Liver (tissue), 9 donors: Measurements from ENCODE around the gene SUPT4H1. TPM values are rescaled to one million over a fixed set of nuclear protein-coding genes. Genes with fewer than 3 reads are reported as not detected.

Experiments used
- DNase-seq: peaks from one replicate; pipeline ENCODE4 v3.0.0-alpha.2; 2017; ENCODE audit warnings: low spot score
- H3K27ac ChIP-seq, 2 donors: one replicate each; pipeline ENCODE4 v1.7.0; 2013; ENCODE audit warnings: inconsistent platforms in 2 of 2, low read length in 2 of 2, control low read depth in 1 of 2, low read depth in 1 of 2, mild to moderate bottlenecking in 1 of 2
- H3K27me3 ChIP-seq, 4 donors: one replicate each; pipeline versions ENCODE4 v1.6.1 to v1.7.0; 2013; ENCODE audit warnings: low read length in 3 of 4, inconsistent platforms in 1 of 4, mild to moderate bottlenecking in 1 of 4, moderate library complexity in 1 of 4; ENCODE audit not compliant: control insufficient read depth in 4 of 4, insufficient read depth in 4 of 4
- H3K36me3 ChIP-seq, 4 donors: one replicate each; pipeline versions ENCODE4 v1.6.1 to v1.7.0; 2013; ENCODE audit warnings: low read length in 3 of 4, mild to moderate bottlenecking in 3 of 4, low read depth in 1 of 4, moderate library complexity in 1 of 4; ENCODE audit not compliant: control insufficient read depth in 4 of 4, insufficient read depth in 3 of 4
- H3K4me1 ChIP-seq, 4 donors: one replicate each; pipeline versions ENCODE4 v1.6.1 to v1.7.0; 2013; ENCODE audit warnings: low read length in 3 of 4, mild to moderate bottlenecking in 3 of 4, moderate library complexity in 1 of 4; ENCODE audit not compliant: control insufficient read depth in 4 of 4, insufficient read depth in 4 of 4
- H3K4me3 ChIP-seq, 3 donors: one replicate each; pipeline versions ENCODE4 v1.6.1 to v1.7.0; 2013; ENCODE audit warnings: low read length in 3 of 3, control low read depth in 1 of 3, low read depth in 1 of 3, mild to moderate bottlenecking in 1 of 3
- H3K9ac ChIP-seq, 2 donors: one replicate each; pipeline ENCODE4 v1.7.0; 2013; ENCODE audit warnings: low read length in 2 of 2, mild to moderate bottlenecking in 2 of 2, moderate library complexity in 2 of 2, control low read depth in 1 of 2, low read depth in 1 of 2
- H3K9me3 ChIP-seq, 4 donors: one replicate each; pipeline versions ENCODE4 v1.6.1 to v1.7.0; 2013; ENCODE audit warnings: low read length in 3 of 4; ENCODE audit not compliant: control insufficient read depth in 4 of 4
- ATF3 ChIP-seq: IDR thresholded peaks from 2 replicates; pipeline ENCODE4 v1.6.1; 2016; ENCODE audit warnings: antibody characterized with exemption
- CTCF ChIP-seq: fragments of 150-350 bp; IDR thresholded peaks from 2 replicates; pipeline ENCODE4 v1.5.1; 2017; ENCODE audit warnings: improper control_type of control experiment, low read depth, low read length; ENCODE audit not compliant: missing input control
- EGR1 ChIP-seq, 2 donors: IDR thresholded peaks; 2 replicates each; pipeline ENCODE4 v1.6.1; 2016 to 2018; ENCODE audit warnings: antibody characterized with exemption in 2 of 2, low read depth in 2 of 2
- FOXA1 ChIP-seq: IDR thresholded peaks from 2 replicates; pipeline ENCODE4 v1.6.1; 2016; ENCODE audit warnings: antibody characterized with exemption
- FOXA2 ChIP-seq: IDR thresholded peaks from 2 replicates; pipeline ENCODE4 v1.6.1; 2016; ENCODE audit warnings: antibody characterized with exemption
- GABPA ChIP-seq, 2 donors: IDR thresholded peaks in 1 of 2; conservative IDR thresholded peaks in 1 of 2; 2 replicates each; pipeline ENCODE4 v1.6.1; 2016; ENCODE audit warnings: antibody characterized with exemption in 2 of 2, mild to moderate bottlenecking in 1 of 2, moderate library complexity in 1 of 2
- HNF4A ChIP-seq, 2 donors: conservative IDR thresholded peaks; 2 replicates each; pipeline ENCODE4 v1.6.1; 2016; ENCODE audit warnings: antibody characterized with exemption in 2 of 2, mild to moderate bottlenecking in 2 of 2
- HNF4G ChIP-seq: IDR thresholded peaks from 2 replicates; pipeline ENCODE4 v1.6.1; 2016; ENCODE audit warnings: antibody characterized with exemption
- JUND ChIP-seq, 2 donors: IDR thresholded peaks; 2 replicates each; pipeline ENCODE4 v1.6.1; 2016; ENCODE audit warnings: antibody characterized with exemption in 2 of 2
- MAX ChIP-seq: IDR thresholded peaks from 2 replicates; pipeline ENCODE4 v1.6.1; 2016; ENCODE audit warnings: antibody characterized with exemption
- NR2F2 ChIP-seq: IDR thresholded peaks from 2 replicates; pipeline ENCODE4 v1.6.1; 2016; ENCODE audit warnings: antibody characterized with exemption
- RAD21 ChIP-seq, 2 donors: IDR thresholded peaks; 2 replicates each; pipeline ENCODE4 v1.6.1; 2016; ENCODE audit warnings: antibody characterized with exemption in 2 of 2, mild to moderate bottlenecking in 2 of 2
- REST ChIP-seq: IDR thresholded peaks from 2 replicates; pipeline ENCODE4 v1.6.1; 2016; ENCODE audit warnings: antibody characterized with exemption, mild to moderate bottlenecking
- RXRA ChIP-seq, 2 donors: IDR thresholded peaks; 2 replicates each; pipeline ENCODE4 v1.6.1; 2017 to 2018; ENCODE audit warnings: antibody characterized with exemption in 2 of 2, mild to moderate bottlenecking in 1 of 2
- SP1 ChIP-seq: IDR thresholded peaks from 2 replicates; pipeline ENCODE4 v1.6.1; 2018; ENCODE audit warnings: antibody characterized with exemption, mild to moderate bottlenecking
- TAF1 ChIP-seq: conservative IDR thresholded peaks from 2 replicates; pipeline ENCODE4 v1.6.1; 2016; ENCODE audit warnings: antibody characterized with exemption, mild to moderate bottlenecking
- YY1 ChIP-seq: IDR thresholded peaks from 2 replicates; pipeline ENCODE4 v1.6.1; 2016; ENCODE audit warnings: antibody characterized with exemption, mild to moderate bottlenecking
- ZBTB33 ChIP-seq: IDR thresholded peaks from 2 replicates; pipeline ENCODE4 v1.6.1; 2016; ENCODE audit warnings: antibody characterized with exemption
- WGBS: extraction: QIAGEN DNeasy Blood & Tissue Kit; methylation state at CpG from one replicate; pipeline ENCODE4 v1.1.7; 2013; 5-methylcytosine and 5-hydroxymethylcytosine counted together
- polyA plus RNA-seq, 2 donors: library from polyadenylated mRNA; stranded (reverse) in 1 of 2; unstranded in 1 of 2; fragments of 200-250 nt in 1 of 2; fragments of >200 nt in 1 of 2; fragmentation: Nextera tagmentation in 1 of 2; extraction: Ambion mirVana in 1 of 2; gene quantifications; one replicate each; pipeline versions ENCODE4 v1.2.1 to v1.2.3, GENCODE V29; 2013 to 2015
- total RNA-seq, 2 donors: library from RNA; depleted of rRNA; stranded (reverse); fragments of >200 nt; gene quantifications; one replicate each; pipeline ENCODE4 v1.2.3, GENCODE V29; 2014
- donor health status: healthy.
- donor health status: healthy.
- donor health status: healthy.
- donor health status: healthy.
- donor health status: healthy.

SUPT4H1 gene
- total and polyA plus RNA-seq, 4 donors, result 23.3 to 59.1 (median 40.4) TPM

- 93% methylated on average over 6 of the region's 6 CpGs for WGBS
- no peak overlapping the region for H3K4me3 ChIP-seq
- peak; percentile 29 for DNase-seq
- H3K4me1 ChIP-seq, result no peaks in the 10 kb centered on the region
- H3K36me3 ChIP-seq, result no peaks in the 10 kb centered on the region
- no peak overlapping the region for H3K27ac ChIP-seq
- no peaks in the 10 kb centered on the region for H3K9me3 ChIP-seq
- no peak overlapping the region for H3K9ac ChIP-seq
- no peaks in the 10 kb centered on the region for H3K27me3 ChIP-seq
- TF ChIP-seq SP1 (no peak), FOXA1 (no peak), JUND (IDR thresholded peaks at IDR 0.05) (no peak)
These were observed 36.7 kb downstream of the SUPT4H1 start for GRCh38 chr17:58315281-58315711.

- H3K27ac ChIP-seq, result no peak overlapping the region
- no peak overlapping the region for H3K9ac ChIP-seq
- H3K4me1 ChIP-seq, result no peaks in the 10 kb centered on the region
- H3K27me3 ChIP-seq, result no peaks in the 10 kb centered on the region
- H3K4me3 ChIP-seq, result no peak overlapping the region
- no peaks in the 10 kb centered on the region for H3K9me3 ChIP-seq
- DNase-seq, result peak; percentile 8
- WGBS, result 95% methylated on average over 6 of the region's 6 CpGs
- no peaks in the 10 kb centered on the region for H3K36me3 ChIP-seq
- TF ChIP-seq SP1 (no peak), REST (no peak), RAD21 (IDR thresholded peaks at IDR 0.05) (no peak), GABPA (IDR thresholded peaks at IDR 0.05 in 1 of 2, conservative IDR thresholded peaks at IDR 0.05 in 1 of 2) (no peak), YY1 (no peak), ZBTB33 (no peak), MAX (no peak), CTCF (no peak), TAF1 (no peak), HNF4A (conservative IDR thresholded peaks at IDR 0.05) (no peak), EGR1 (IDR thresholded peaks at IDR 0.05; ENCODE audit: low read depth in 2 of 2) (no peak), JUND (IDR thresholded peaks at IDR 0.05) (no peak), NR2F2 (no peak), FOXA2 (no peak), HNF4G (no peak), FOXA1 (no peak), ATF3 (no peak), RXRA (IDR thresholded peaks at IDR 0.05) (no peak)
These were observed 37.3 kb downstream of the SUPT4H1 start for GRCh38 chr17:58314706-58315015.
